HepG2 (cell line): ENCODE measurements around the gene NLRC5.

Experiments
- ADNP ChIP-seq: sonication (generic); formaldehyde crosslinking; IDR thresholded peaks from 2 replicates; pipeline ENCODE4 v1.4.0; 2020; ENCODE audit warnings: missing genetic modification reagents
- CBX2 ChIP-seq, 2 experiments: fragments of 200-600 bp in 1 of 2; sonication (generic); formaldehyde crosslinking in 1 of 2; IDR thresholded peaks; 2 replicates each; pipeline versions ENCODE4 v1.7.0 to v1.8.1; 2018 to 2022; ENCODE audit warnings: low read depth in 2 of 2, low read length in 1 of 2, mild to moderate bottlenecking in 1 of 2, missing genetic modification reagents in 1 of 2
- CREM ChIP-seq, 2 experiments: sonication (generic) in 1 of 2; formaldehyde crosslinking in 1 of 2; IDR thresholded peaks; 2 replicates each; pipeline versions ENCODE4 v1.4.0 to v1.6.1; 2016 to 2020; ENCODE audit warnings: antibody characterized with exemption in 1 of 2, mild to moderate bottlenecking in 1 of 2, missing genetic modification reagents in 1 of 2
- CTCF ChIP-seq: sonication (generic); formaldehyde crosslinking; IDR thresholded peaks from 2 replicates; pipeline ENCODE4 v1.5.0; 2020; ENCODE audit warnings: mild to moderate bottlenecking, missing genetic modification reagents, moderate library complexity
- KMT2A ChIP-seq: sonication (generic); formaldehyde crosslinking; IDR thresholded peaks from 2 replicates; pipeline ENCODE4 v1.4.0; 2020; ENCODE audit warnings: missing genetic modification reagents
- NR1H2 ChIP-seq: sonication (generic); formaldehyde crosslinking; IDR thresholded peaks from 2 replicates; pipeline ENCODE4 v1.8.1; 2022; ENCODE audit warnings: low read depth, missing genetic modification reagents, borderline replicate concordance
- YY1 ChIP-seq: IDR thresholded peaks from 2 replicates; pipeline ENCODE4 v1.6.1; 2011; ENCODE audit warnings: low read length, low read depth, moderate library complexity, mild to moderate bottlenecking; ENCODE audit not compliant: insufficient read depth, insufficient replicate concordance
- ZMAT3 ChIP-seq: sonication (generic); formaldehyde crosslinking; conservative IDR thresholded peaks from 2 replicates; pipeline ENCODE4 v1.7.0; 2021; ENCODE audit warnings: missing genetic modification reagents
- ZNF136 ChIP-seq: sonication (generic); formaldehyde crosslinking; IDR thresholded peaks from 2 replicates; pipeline ENCODE4 v1.8.1; 2022; ENCODE audit warnings: low read depth, mild to moderate bottlenecking, moderate library complexity, missing genetic modification reagents
- ZSCAN30 ChIP-seq: sonication (generic); formaldehyde crosslinking; IDR thresholded peaks from 2 replicates; pipeline ENCODE4 v1.5.0; 2020; ENCODE audit warnings: mild to moderate bottlenecking, missing genetic modification reagents
- TF ChIP-seq, protein P1 (sequence below): sonication (generic); formaldehyde crosslinking; IDR thresholded peaks from 2 replicates; pipeline ENCODE4 v1.8.1; 2023; ENCODE audit warnings: mild to moderate bottlenecking, missing genetic modification reagents, borderline replicate concordance

GRCh38 chr16:56947604-56947995 lies 41.8 kb upstream of the NLRC5 start:
- TF ChIP-seq CTCF (CRISPR knock-in tag), result no peak
- no peak for TF ChIP-seq CBX2 (IDR thresholded peaks at IDR 0.05; ENCODE audit: low read depth, low read length)
- TF ChIP-seq CBX2 (CRISPR knock-in tag; IDR thresholded peaks at IDR 0.05; ENCODE audit: low read depth), result no peak
- TF ChIP-seq CREM (IDR thresholded peaks at IDR 0.05), result no peak
- no peak for TF ChIP-seq CREM (CRISPR knock-in tag; IDR thresholded peaks at IDR 0.05)
- no peak for TF ChIP-seq ADNP
- no peak for TF ChIP-seq YY1
- no peak for TF ChIP-seq ZMAT3
- no peak for TF ChIP-seq KMT2A (CRISPR knock-in tag)
- TF ChIP-seq, protein P1, sequence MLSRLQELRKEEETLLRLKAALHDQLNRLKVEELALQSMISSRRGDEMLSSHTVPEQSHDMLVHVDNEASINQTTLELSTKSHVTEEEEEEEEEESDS (CRISPR knock-in tag), result no peak
- no peak for TF ChIP-seq ZSCAN30 (CRISPR knock-in tag)
- no peak for TF ChIP-seq ZNF136 (CRISPR knock-in tag)
- TF ChIP-seq NR1H2, result no peak
